HepG2 (cell line): ENCODE measurements around the gene DCAF15. TPM values are rescaled to one million over a fixed set of nuclear protein-coding genes. Genes with fewer than 3 reads are reported as not detected.

Experiments used
- ATAC-seq: fragments of 200-7000 bp; cut with Tn5 transposase; 3 replicates; pipeline ENCODE4 v1.9.1; 2020; ENCODE audit warnings: mild to moderate bottlenecking, moderate library complexity
- BruUV-seq: library from RNA; stranded (reverse); fragments of 400-500 nt; replicated peaks from 2 replicates; lab custom pipeline; 2021; lab: Mats Ljungman, UMichigan
- CTCF ChIA-PET: fragments of 300-600 bp; formaldehyde crosslinking; extraction: SDS; loops from one replicate; lab custom pipeline; 2021; ENCODE audit warnings: low total read pairs, inconsistent platforms, low intra/inter-chr PET ratio; lab: Yijun Ruan, JAX
- POLR2A ChIA-PET: fragments of 350-600 bp; sonication (Branson Sonifier 250); formaldehyde crosslinking; loops from one replicate; lab custom pipeline; 2020; ENCODE audit warnings: antibody characterized with exemption, inconsistent platforms; lab: Yijun Ruan, JAX
- DNase-seq: peaks from one replicate; pipeline ENCODE4 v3.0.0-alpha.2; 2015; ENCODE audit warnings: low spot score
- FAIRE-seq: peaks from 3 replicates; lab custom pipeline; 2011; peaks lifted over from hg19 to GRCh38; lab: Jason Lieb, UNC
- H2AFZ ChIP-seq: one replicate; pipeline ENCODE4 v1.6.1; 2011; ENCODE audit warnings: low read length, inconsistent platforms
- H3K27ac ChIP-seq: fragments of 300-600 bp; 3 replicates; pipeline ENCODE4 v1.8.0; 2011; ENCODE audit warnings: mixed run types, mild to moderate bottlenecking, mixed read lengths, low read length, inconsistent platforms; ENCODE audit not compliant: insufficient read depth; ENCODE audit errors: extremely low read length
- H3K27me3 ChIP-seq, 2 experiments: fragments of 200-600 bp in 1 of 2; 2 replicates in 1 of 2; 3 replicates in 1 of 2; pipeline versions ENCODE4 v1.6.0 to v1.8.0; 2011; ENCODE audit warnings: low read length in 2 of 2, mild to moderate bottlenecking in 2 of 2, moderate library complexity in 2 of 2, inconsistent platforms in 1 of 2; ENCODE audit not compliant: insufficient read depth in 2 of 2, control insufficient read depth in 1 of 2
- H3K36me3 ChIP-seq, 2 experiments: fragments of 200-600 bp in 1 of 2; replicated peaks in 1 of 2; 2 replicates in 1 of 2; 3 replicates in 1 of 2; pipeline versions ENCODE4 v1.5.1 to v1.8.0; 2011; ENCODE audit warnings: low read length in 2 of 2, inconsistent platforms in 1 of 2; ENCODE audit not compliant: insufficient read depth in 2 of 2, control insufficient read depth in 1 of 2
- H3K4me1 ChIP-seq: 2 replicates; pipeline ENCODE4 v1.5.1; 2012; ENCODE audit warnings: low read length, inconsistent platforms; ENCODE audit not compliant: insufficient read depth
- H3K4me2 ChIP-seq: 2 replicates; pipeline ENCODE4 v1.6.0; 2011; ENCODE audit warnings: low read depth, low read length, inconsistent platforms
- H3K4me3 ChIP-seq, 3 experiments: fragments of 200-600 bp in 1 of 3; sonication (generic), shearing (Covaris generic) in 1 of 3; replicated peaks in 1 of 3; 2 replicates each; pipeline ENCODE4 v1.5.1; 2011 to 2016; ENCODE audit warnings: low read length in 3 of 3, inconsistent platforms in 2 of 3, low read depth in 2 of 3, mild to moderate bottlenecking in 2 of 3, control low read depth in 1 of 3, mixed read lengths in 1 of 3; ENCODE audit not compliant: insufficient read depth in 1 of 3
- H3K79me2 ChIP-seq: one replicate; pipeline ENCODE4 v1.6.1; 2011; ENCODE audit warnings: low read length, inconsistent platforms; ENCODE audit not compliant: insufficient read depth
- H3K9ac ChIP-seq: 2 replicates; pipeline ENCODE4 v1.6.0; 2011; ENCODE audit warnings: mild to moderate bottlenecking, low read depth, low read length, inconsistent platforms; ENCODE audit not compliant: insufficient read depth
- H3K9me3 ChIP-seq: 2 replicates; pipeline ENCODE4 v1.5.1; 2012; ENCODE audit warnings: mild to moderate bottlenecking, low read length
- H4K20me1 ChIP-seq: 2 replicates; pipeline ENCODE4 v1.6.0; 2011; ENCODE audit warnings: inconsistent platforms, mild to moderate bottlenecking, low read length, moderate library complexity; ENCODE audit not compliant: insufficient read depth
- CHCHD3 ChIP-seq: sonication (generic); formaldehyde crosslinking; IDR thresholded peaks from 2 replicates; pipeline ENCODE4 v1.8.0; 2022; ENCODE audit warnings: mild to moderate bottlenecking, missing genetic modification reagents, moderate library complexity
- HNRNPK ChIP-seq: fragments of 200-400 bp; formaldehyde crosslinking; IDR thresholded peaks from 2 replicates; pipeline ENCODE4 v1.6.1; 2018; ENCODE audit warnings: low read length, low read depth, moderate library complexity, mild to moderate bottlenecking; ENCODE audit not compliant: poor library complexity, severe bottlenecking
- IKZF1 ChIP-seq: fragments of 450-650 bp; IDR thresholded peaks from 2 replicates; pipeline ENCODE4 v1.7.1; 2016
- RARA ChIP-seq: IDR thresholded peaks from 2 replicates; pipeline ENCODE4 v1.6.1; 2016; ENCODE audit warnings: missing genetic modification reagents, missing compliant biosample characterization
- ZNF766 ChIP-seq: sonication (generic); formaldehyde crosslinking; IDR thresholded peaks from 2 replicates; pipeline ENCODE4 v1.5.0; 2020; ENCODE audit warnings: missing genetic modification reagents, borderline replicate concordance
- WGBS: methylation state at CpG from one replicate; pipeline ENCODE4 v1.1.6; 2017; ENCODE audit warnings: low lambda C conversion rate; 5-methylcytosine and 5-hydroxymethylcytosine counted together
- in situ Hi-C: cut with HindIII; loops from 2 replicates; pipeline ENCODE4 v1.10.0; 2017; ENCODE audit warnings: low pct_unique_long_range_greater_than_20kb; ENCODE audit not compliant: extremely low pct_ligation_motif_present
- intact Hi-C: fragments of 100-400 bp; cut with micrococcal nuclease; formaldehyde crosslinking; loops from one replicate; pipeline ENCODE4 v1.10.0; 2022; ENCODE audit not compliant: unreplicated experiment
- polyA plus RNA-seq, 8 experiments: library from polyadenylated mRNA; depleted of rRNA in 3 of 8; stranded (reverse) in 7 of 8; unstranded in 1 of 8; fragments of >200 nt; fragmentation: Illumina TruSeq in 4 of 8; extraction: Trizol in 4 of 8; gene quantifications; 2 replicates each; pipeline versions ENCODE4 v1.2.1 to v1.2.3, GENCODE V29; 2011 to 2016; ENCODE audit warnings: low read depth in 4 of 8, missing spikeins in 1 of 8, mixed read lengths in 1 of 8; ENCODE audit not compliant: insufficient read depth in 1 of 8
- total RNA-seq, 5 experiments: library from RNA; depleted of rRNA; stranded (reverse); fragments of >200 nt; fragmentation: Illumina TruSeq; extraction: Trizol; gene quantifications; 2 replicates each; pipeline ENCODE4 v1.2.3, GENCODE V29; 2016; ENCODE audit warnings: low read depth in 1 of 5
- TF ChIP-seq, protein P1 (sequence below): sonication (generic); formaldehyde crosslinking; IDR thresholded peaks from 2 replicates; pipeline ENCODE4 v1.4.0; 2020; ENCODE audit warnings: missing genetic modification reagents, borderline replicate concordance

DCAF15 gene
- total and polyA plus RNA-seq, 2 of the 13 experiments (the other 11 are each of a cell fraction or from before 2014, with no cell fraction given), result 13.6 to 14.0 TPM

GRCh38 chr19:13929956-13930355 is 22.4 kb upstream of the DCAF15 start (continued):
- no peak for TF ChIP-seq CHCHD3 (CRISPR knock-in tag)
- TF ChIP-seq, protein P1, sequence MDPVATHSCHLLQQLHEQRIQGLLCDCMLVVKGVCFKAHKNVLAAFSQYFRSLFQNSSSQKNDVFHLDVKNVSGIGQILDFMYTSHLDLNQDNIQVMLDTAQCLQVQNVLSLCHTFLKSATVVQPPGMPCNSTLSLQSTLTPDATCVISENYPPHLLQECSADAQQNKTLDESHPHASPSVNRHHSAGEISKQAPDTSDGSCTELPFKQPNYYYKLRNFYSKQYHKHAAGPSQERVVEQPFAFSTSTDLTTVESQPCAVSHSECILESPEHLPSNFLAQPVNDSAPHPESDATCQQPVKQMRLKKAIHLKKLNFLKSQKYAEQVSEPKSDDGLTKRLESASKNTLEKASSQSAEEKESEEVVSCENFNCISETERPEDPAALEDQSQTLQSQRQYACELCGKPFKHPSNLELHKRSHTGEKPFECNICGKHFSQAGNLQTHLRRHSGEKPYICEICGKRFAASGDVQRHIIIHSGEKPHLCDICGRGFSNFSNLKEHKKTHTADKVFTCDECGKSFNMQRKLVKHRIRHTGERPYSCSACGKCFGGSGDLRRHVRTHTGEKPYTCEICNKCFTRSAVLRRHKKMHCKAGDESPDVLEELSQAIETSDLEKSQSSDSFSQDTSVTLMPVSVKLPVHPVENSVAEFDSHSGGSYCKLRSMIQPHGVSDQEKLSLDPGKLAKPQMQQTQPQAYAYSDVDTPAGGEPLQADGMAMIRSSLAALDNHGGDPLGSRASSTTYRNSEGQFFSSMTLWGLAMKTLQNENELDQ (CRISPR knock-in tag), result no peak

GRCh38 chr19:13930402-13930801 is 21.9 kb upstream of the DCAF15 start:
- intact Hi-C loops (no loop called here), in situ Hi-C loops (no loop called here)
- BruUV-seq, result no TSS peak
- H3K27me3 ChIP-seq, result peaks cover 0 to 10% of the 10 kb centered on the region in 2 experiments; a peak in 1 of 5 replicates
- H3K9ac ChIP-seq, result no peak overlapping the region
- H3K4me2 ChIP-seq, result no peak overlapping the region
- no peak overlapping the region for H3K4me3 ChIP-seq
- no peak overlapping the region for H2AFZ ChIP-seq
- DNase-seq (no peak), ATAC-seq (no peak), FAIRE-seq (no peak)
- ChIA-PET CTCF (no interaction called here), POLR2A (no interaction called here)
- whole genome bisulfite sequencing, result 91% methylated on average over 5 of the region's 17 CpGs
- H3K4me1 ChIP-seq, result peaks cover 7% of the 10 kb centered on the region
- no peak overlapping the region for H3K27ac ChIP-seq
- H3K79me2 ChIP-seq, result no peaks in the 10 kb centered on the region
- no peaks in the 10 kb centered on the region for H3K9me3 ChIP-seq
- no peaks in the 10 kb centered on the region for H4K20me1 ChIP-seq
- H3K36me3 ChIP-seq, result peaks cover 8 to 16% of the 10 kb centered on the region in 2 experiments
- TF ChIP-seq HNRNPK, result no peak
- TF ChIP-seq IKZF1, result no peak
- TF ChIP-seq RARA (CRISPR knock-in tag), result no peak
- TF ChIP-seq ZNF766 (CRISPR knock-in tag), result no peak
